NCI-H2029 (cell line): ENCODE measurements around the gene CYP3A4.
"Not testable (repeated sequence)": the region's sequence is repeated elsewhere in the genome, so short reads cannot be mapped to it uniquely, and the experiment has no call there.

Source experiments
- DNase-seq: peaks from one replicate; lab custom pipeline; 2025; lab: John Stamatoyannopoulos, UW

Gene CYP3A4

DNA sequence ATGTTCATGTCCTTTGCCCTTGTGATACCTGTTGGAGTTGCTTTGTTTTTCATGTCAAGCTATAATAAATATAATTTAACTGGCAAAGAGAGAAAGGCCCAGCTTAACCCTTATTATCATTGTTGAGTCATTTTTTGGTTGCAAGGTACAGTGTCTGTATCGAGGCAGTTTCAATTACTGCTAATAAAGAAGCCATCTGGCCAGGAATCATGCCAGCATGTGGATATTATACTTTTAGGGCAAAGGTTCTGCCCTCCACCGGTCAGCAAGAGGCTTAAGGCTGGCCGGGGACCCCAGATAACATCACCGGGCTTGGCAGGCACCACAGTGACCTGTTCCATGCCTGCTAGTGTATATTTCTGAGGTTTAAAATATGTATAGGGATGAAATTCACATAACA is 9.0 kb upstream of the CYP3A4 start:
- DNase-seq, result no peak

DNA sequence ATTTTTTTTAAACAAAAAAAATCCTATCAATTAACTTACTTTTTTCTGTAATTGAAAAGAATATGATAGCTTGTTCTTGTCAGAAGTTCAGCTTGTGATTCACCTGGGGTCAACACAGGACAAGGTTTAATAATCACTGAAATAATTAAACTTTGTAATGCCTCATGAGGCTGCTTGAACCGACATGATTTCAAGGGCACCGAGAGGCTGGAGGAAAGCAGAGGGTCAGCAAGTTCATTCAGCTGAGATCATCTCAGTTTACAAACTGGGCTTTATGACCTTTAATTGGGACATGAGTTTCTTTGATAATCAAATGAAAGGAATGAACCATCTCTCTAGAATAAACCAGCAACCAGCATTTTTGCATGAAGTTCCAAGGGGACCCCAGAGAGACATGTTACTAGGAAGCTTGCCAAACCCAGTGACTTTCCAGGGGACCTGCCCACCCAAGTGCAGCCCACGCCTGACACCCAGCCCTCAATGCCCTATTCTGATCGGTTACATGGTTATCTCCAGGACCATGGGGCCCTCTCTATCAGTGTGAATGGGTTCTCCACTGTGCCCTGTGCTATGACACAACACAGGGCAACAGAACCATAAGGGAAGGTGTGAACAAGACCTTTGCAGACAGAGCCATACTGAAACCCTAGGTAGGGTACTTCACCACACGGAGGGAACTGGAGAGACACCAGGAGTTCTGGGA is 7.8 kb upstream of the CYP3A4 start:
- no peak for DNase-seq

GRCh38 chr7:99791021-99791420 is 7.0 kb upstream of the CYP3A4 start:
- DNase-seq, result no peak

DNA sequence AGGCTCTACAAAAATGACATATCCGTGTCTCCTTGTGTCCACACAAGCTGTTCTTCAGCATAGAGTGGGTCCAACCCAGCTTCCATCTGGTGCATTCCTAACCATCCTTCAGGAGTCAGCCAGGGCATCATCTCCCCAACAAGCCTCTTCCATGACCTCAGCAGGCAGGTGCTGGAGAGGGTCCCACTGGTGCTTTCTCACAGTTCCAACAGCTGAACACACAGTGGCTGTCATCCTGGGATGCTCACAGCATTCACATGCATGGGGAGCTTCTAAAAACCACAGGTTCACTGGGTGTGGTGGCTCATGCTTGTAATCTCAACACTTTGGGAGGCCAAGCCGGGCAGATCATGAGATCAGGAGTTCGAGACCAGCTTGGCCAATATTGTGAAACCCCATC is 6.4 kb upstream of the CYP3A4 start:
- DNase-seq, result no peak

DNA sequence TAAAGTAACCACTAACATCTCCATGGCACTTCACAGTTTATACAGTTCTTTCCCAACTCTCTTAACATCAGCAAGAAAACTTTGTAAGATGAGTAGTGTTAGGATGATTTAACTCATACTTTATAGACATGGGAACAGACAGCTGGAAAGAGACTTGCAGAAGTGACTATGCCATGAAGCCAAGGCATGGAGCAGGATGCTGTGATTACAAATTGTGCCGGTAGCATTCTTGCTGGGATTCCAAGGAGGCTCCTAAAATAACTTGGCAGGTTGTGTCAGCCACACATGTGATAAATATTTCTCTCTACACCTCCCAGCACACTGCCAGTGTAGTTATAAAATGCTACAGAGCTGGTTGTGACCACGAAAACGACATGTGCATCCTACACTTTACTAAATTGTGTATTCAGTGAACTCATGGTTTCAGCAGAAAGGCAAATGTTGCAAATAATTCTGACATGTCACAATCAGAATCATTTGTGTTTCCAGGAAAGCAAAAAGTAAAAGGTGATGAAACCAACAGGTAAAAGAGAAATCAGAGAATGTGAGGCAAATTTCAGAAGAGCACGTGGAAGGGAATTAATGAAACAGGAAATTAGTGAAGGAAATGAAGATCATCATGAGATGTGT is 5.6 kb upstream of the CYP3A4 start:
- DNase-seq, result no peak

- no peak for DNase-seq
Observed at GRCh38 chr7:99788554-99788953, 4.6 kb upstream of the CYP3A4 start.

DNA sequence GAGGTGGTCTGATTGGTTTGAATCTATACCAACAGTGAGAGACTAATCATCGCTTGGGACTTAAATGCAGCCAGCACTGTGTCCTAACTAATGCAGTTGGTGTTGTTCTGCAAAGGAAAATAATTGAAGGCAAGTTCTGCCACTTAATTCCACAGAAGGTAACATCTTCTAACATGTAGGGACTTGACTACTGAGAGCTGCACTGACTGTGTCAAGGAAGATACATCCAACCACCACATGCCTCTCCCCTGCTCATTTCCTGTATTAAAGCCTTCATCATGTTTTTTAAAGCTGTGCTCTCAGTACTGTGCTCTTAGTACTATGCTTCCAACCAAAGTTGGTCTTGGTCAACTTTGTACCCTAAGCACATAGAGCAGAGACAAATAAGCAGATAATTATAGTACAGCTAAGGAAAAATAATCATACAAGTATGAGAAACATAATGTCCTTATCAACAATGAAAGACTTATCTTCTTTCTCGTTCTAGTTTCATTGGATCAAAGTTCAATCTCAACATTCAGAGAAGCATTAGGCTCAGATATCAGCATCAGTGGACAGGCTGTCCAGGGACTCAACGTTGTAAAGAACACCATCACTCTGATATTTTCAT is 2.8 kb upstream of the CYP3A4 start:
- DNase-seq, result no peak

DNA sequence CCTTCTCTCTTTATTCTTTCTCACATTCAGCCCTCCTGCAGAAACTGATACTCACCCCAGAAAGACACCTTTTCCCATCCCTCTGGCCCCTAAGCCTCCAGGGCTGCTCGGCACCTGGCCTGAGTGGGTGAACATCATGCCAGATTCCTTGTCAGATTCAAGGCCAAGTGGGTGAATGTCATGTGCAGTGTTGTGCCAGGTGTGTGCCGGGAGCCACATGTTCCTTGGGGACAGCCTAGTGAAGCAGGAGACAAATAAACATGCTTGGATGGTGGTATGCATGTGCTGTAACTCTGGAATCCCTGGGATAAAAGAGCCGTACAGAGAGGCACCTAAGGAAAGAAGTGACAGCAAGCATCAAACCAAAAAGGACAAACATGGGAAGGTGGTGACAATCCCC is 1.7 kb upstream of the CYP3A4 start:
- not testable (repeated sequence) for DNase-seq

DNA sequence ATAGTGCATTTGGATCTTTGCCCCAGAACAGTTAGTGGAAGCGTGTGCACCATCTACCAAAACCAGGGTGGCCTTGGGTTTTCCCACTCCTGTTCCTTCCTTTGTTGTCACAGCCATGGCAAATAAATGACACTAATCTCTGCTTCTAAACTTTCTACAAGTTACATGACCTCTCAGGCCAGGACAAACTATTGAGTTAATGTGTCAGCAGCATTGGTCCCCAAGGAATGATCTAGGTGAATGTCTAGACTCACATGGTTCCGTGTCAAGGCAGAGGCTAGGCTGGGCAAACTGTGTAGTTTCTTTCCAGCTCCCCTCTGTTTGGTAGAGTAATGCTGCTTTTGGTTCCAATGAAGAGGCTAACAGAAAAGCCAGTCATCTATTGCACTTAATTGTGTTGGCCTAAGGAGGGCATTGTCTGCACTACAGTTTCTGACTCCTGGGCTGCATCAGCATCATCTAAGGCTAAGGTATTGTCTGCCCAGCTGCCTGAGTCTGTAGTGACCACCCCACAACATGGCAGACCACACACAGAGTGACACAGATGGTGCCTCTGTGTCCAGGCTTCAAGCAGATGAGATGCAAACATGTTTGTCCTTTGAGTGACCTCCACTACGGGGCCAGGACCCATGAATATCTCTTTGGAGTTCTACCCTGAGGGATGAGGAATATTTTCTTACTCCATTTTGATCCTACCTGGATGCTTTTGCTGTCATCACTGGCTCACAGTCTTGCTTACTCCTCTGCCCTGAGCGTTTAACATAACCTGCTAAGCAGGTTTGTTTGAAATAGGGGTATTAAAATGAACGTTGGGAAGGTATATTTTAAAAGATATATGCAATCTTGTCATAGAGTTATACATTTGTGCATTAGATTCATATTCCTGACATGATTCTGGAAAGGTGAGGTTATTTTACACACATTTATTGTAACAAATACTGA is 1.7 kb downstream of the CYP3A4 start:
- DNase-seq, result no peak

GRCh38 chr7:99780588-99780987 is 3.4 kb downstream of the CYP3A4 start:
- DNase-seq, result no peak

DNA sequence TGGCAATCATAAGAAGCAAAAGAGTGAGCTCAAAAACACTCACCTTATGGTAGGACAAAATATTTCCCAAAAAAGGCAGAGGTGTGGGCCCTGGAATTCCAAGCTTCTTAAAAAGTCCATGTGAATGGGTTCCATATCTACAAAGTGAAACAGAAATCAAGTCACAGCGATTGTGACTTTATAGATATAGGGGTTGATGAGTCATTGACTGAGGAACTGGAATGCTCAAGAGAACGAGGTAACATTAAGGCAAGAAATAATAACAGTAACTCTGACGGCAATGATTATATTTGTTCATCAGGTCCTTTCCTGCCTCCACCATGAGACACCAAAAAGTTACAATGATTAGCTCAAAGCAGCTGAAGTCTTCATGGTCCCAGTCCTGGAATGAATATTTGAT is 4.0 kb downstream of the CYP3A4 start:
- no peak for DNase-seq

GRCh38 chr7:99778880-99779279 is 5.1 kb downstream of the CYP3A4 start:
- DNase-seq, result no peak

DNA sequence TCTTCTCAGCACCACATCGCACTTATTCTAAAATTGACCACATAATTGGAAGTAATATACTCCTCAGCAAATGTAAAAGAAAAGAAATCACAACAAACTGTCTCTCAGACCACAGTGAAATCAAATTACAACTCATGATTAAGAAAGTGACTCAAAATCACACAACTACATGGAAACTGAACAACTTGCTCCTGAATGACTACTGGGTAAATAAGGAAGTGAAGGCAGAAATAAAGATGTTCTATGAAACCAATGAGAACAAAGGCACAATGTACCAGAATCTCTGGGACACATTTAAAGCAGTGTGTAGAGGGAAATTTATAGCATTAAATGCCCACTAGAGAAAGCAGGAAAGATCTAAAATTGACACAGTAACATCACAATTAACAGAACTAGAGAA is 10.6 kb downstream of the CYP3A4 start:
- DNase-seq, result not testable (repeated sequence)

DNA sequence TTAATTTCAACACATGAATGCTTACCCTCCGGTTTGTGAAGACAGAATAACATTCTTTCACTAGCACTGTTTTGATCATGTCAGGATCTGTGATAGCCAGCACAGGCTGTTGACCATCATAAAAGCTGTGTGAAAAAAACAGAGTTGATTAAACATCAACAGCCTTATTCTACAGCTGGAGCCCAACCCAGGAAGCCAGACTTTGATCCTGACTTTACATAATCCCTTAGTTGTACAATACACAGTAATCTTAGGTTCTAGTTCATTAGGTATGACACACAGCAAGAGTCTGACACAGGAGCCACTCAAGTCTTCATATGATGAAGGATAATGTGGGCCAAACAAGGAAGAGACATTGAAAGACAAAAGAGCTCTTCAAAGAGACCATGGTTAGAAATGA is 11.4 kb downstream of the CYP3A4 start:
- no peak for DNase-seq

DNA sequence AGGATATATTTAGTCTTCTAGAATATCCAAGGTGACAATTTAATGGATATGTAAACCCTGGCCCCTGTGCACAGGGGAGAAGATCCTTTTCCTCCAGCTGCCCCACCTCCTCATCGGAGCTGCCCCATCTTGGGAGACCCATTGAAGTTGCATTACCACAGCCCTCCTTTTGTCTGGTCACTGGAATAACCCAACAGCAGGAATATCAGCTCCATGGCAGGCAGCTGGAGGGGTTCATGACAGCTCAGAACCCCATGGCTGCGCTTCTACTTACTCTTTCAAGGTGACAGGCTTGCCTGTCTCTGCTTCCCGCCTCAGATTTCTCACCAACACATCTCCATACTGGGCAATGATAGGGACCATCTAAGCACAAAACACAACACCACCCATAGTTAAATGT is 14.5 kb downstream of the CYP3A4 start:
- DNase-seq, result not testable (repeated sequence)

GRCh38 chr7:99768471-99768870 is 15.5 kb downstream of the CYP3A4 start:
- DNase-seq, result no peak

- no peak for DNase-seq
Observed at GRCh38 chr7:99767662-99768061, 16.3 kb downstream of the CYP3A4 start.

DNA sequence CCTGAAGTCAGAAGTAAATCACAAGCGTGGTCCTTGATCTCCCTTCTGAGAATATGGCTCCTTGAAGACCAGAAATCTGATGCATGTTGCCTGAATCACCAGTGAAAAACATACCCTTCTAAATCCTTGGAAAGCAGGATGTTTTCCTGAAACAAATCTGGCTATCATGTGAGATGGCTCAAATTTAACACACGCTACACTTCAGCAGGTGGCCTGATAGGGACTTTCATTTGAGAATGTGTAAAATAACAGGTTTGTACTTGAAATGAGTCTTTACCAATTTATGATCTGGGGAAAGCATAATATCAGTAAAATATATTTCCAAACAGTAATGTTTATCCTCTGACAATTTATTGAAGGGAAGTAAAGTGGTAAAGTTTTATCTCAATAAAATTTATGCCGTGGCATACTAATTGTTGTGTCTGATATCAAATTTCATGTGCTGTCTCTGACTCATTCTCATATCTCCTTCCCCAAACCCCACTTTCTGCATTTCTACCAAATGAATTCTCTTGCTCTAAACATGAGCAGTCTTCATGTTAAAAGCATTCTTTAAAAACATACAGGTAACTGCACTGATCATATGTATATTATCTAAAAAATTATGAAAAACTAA is 17.4 kb downstream of the CYP3A4 start:
- DNase-seq, result no peak

- no peak for DNase-seq
Observed at GRCh38 chr7:99764478-99764877, 19.5 kb downstream of the CYP3A4 start.

DNA sequence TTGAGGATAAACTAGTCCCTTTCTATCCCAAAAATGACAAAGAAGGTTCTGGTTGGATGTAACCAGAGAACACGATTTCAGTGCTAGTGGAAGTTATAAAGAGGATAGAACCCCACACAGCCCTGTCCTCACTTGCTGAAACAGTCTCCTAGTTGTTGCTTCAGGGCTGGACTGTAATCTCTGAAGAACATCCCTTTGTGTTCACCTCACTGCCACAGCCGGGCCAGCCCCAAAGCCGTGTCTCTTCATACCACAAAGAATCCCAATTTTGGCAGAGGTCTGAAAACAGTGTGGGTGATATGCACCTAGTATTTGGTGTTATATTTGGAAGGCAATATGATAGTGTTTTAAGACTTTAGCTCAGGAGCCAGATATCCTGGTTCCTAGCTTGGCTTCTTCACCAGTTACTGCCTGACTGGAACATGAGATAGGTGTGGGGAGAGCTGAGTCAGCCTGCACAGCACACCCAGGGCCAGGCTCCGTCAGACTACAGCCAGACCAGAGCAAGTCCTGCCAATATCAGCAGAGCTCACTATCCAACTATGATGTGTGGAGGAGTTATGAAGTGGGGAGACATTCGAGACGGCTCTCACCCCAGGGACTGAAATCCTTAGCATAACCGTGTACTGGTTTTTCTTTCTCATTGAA is 21.2 kb downstream of the CYP3A4 start:
- no peak for DNase-seq

DNA sequence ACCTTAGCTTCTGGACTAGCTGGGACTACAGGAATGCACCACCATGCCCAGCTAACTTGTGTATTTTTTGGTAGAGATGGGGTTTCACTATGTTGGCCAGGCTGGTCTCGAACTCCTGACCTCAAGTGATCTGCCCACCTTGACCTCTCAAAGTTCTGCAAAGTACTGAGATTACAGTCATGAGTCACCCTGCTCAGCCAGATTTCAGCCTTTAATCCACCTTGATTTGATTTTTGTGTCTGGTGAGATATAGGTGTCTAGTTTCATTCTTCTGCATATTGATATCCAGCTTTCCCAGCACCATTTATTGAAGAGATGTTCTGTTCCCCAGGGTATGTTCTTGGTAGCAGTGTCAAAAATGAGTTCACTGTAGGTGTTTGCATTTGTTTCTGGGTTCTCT is 28.9 kb downstream of the CYP3A4 start:
- DNase-seq, result no peak

GRCh38 chr7:99752356-99752755 is 31.6 kb downstream of the CYP3A4 start:
- DNase-seq, result no peak
